GM18951 (cell line): Measurements from ENCODE around the gene NGLY1.

Experiments
- POLR2A ChIP-seq: IDR thresholded peaks from 4 replicates; pipeline ENCODE4 v1.6.1; 2011; ENCODE audit warnings: mild to moderate bottlenecking; ENCODE audit not compliant: insufficient read length, insufficient read depth; ENCODE audit errors: extremely low read depth
- in situ Hi-C: fragments of 300-500 bp; cut with MboI; formaldehyde crosslinking; loops from one replicate; pipeline ENCODE4 v1.12.0; 2022; ENCODE audit warnings: low sequenced_read_pairs, mixed read lengths, inconsistent platforms; ENCODE audit not compliant: unreplicated experiment

NGLY1 gene

DNA sequence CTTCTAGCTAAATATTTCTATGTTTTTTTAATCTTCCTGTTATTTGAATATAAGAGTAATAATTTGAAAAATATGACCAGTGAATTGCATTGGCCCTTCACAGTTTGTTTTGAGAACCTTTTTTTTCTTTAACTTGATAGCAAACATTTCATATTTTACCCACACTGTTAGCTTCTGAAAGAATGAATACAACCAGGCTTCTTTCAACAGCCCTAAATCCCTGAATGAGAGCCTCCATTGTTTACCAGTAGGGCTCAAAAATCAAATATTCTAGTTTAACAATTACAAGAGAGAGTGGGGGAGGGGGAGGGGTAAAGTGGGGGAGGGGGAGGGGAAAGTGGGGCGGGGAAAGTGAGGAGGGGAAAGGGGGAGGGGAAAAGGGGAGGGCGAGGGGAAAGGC, 104.1 kb downstream of the NGLY1 start:
- in situ Hi-C loops, result no loop called here
- no peak for TF ChIP-seq POLR2A

DNA sequence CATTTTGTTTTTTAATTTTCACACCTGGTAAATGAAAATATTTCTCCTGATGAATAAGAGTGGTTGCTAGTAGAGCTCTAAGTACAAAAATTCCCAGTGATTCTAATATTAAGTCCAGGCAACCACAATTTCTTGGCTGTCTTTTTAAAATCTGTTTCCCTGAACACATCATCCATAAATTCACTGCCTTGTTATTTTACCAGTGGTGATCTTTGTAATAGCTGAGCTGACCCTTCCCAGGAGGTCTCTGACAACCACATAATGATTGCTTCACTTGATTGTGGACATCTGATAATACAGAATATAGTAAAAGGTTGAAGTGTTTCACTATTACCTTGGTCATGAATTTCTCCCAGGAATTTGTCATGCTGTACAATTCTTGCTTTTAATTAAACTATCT, 104.7 kb downstream of the NGLY1 start:
- TF ChIP-seq POLR2A, result no peak
- in situ Hi-C loops, result no loop called here

DNA sequence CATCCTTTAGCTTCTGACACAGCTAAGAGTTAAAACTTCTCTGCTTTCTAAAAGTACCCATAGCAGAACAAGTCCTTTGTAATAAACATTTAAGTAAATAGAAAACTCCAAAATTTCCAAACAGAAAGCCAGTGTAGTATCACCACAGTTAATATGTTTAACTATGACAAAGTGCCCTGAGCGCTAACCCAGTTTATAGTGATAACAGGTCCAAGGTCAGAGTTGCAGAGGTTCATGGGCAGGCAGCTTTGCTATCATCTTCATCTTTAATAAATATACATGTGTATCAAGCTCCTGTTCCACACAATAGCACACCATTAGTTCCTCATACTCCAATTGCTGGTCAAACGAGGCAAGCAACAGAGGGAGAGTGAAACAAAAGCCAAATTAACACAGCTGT, 106.1 kb downstream of the NGLY1 start:
- no peak for TF ChIP-seq POLR2A
- in situ Hi-C loops, result no loop called here

GRCh38 chr3:25674670-25675069, 108.6 kb downstream of the NGLY1 start:
- no peak for TF ChIP-seq POLR2A
- in situ Hi-C loops, result loop anchor here (25.0 kb wide), 2 partner anchors 188 to 1038 kb away; no protein-coding TSS in a partner anchor

DNA sequence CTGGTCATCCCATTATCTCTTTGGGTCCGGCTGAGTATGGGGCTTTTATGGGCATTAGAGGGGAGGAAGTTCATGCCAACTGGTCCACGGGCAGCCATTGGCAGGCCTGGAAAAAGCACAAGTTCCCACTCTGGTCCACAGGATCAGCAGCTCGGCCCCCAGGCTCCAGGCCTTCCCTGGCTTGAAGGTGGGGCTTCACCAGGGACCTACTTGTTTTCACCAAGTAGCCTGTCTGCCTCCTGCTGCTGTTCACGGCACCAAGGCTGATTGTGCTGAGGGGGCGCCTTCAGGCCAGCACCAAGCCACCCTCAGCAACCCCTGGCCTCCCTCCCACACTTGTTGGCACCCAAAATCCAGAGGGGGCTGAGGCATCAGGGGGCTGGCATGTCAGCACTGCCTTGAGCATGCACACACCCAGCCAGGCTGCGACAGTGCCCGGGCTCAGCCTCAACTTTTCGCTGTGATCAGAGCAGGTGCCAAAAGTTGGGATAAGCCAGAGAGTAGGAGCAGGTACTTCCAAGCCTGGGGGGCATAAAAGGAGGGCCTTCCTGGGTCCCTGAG, 109.4 kb downstream of the NGLY1 start:
- in situ Hi-C loops, result loop anchor here (25.0 kb wide), 2 partner anchors 188 to 1038 kb away; no protein-coding TSS in a partner anchor
- TF ChIP-seq POLR2A, result no peak
